GM21360 (cell line): Measurements from ENCODE around the gene BFAR.
A peak's percentile ranks its signal among the peaks of the same experiment; 100 is the strongest.
"Not testable (repeated sequence)": the region's sequence is repeated elsewhere in the genome, so short reads cannot be mapped to it uniquely, and the experiment has no call there.

Source experiments
- ATAC-seq: cut with Tn5 transposase; IDR thresholded peaks from one replicate; pipeline ENCODE4 v1.9.1; 2021; ENCODE audit warnings: mild to moderate bottlenecking, moderate library complexity; ENCODE audit not compliant: unreplicated experiment

BFAR gene

DNA sequence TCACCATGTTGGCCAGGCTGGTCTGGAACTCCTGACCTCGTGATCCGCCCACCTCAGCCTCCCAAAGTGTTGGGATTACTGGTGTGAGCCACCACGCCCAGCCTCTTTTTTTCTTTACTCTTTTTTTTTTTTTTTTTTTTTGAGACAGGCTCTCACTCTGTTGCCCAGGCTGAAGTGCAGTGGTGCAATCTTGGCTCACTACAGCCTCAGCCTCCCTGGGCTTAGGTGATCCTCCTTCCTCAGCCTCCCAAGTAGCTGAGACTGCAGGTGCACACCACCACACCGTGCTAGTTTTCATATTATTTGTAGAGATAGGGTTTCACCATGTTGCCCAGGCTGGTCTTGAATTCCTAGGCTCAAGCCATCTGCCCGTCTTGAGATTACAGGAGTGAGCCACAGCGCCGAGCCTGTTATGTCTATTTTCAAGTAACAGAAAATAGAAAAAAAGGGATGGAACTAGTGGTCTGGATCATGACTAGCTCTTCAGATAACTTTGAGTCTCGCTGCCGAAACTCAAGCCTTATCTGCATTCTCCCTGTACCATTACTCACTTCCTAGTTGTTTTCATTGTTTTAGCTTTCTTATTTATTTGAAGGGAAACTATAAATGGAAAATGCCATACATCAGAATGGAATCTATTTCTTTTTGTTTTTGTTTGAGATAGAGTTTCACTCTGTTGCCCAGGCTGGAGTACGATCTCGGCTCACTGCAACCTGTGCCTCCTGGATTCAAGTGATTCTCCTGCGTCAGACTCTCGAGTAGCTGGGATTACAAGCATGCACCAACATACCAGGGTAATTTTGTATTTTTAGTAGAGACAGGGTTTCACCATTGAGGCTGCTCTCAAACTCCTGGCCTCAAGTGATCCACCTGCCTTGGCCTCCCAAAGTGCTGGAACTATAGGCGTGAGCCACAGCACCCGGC lies 53.4 kb downstream of the BFAR start:
- not testable (repeated sequence) for ATAC-seq

- ATAC-seq, result not testable (repeated sequence)
Measured at GRCh38 chr16:14694129-14694528, 61.4 kb downstream of the BFAR start, which contains the start of gene PLA2G10. Gene PLA2G10, minus strand, starts transcription at chr16:14694308. Its CDS starts 79 bp downstream, at chr16:14694229.

DNA sequence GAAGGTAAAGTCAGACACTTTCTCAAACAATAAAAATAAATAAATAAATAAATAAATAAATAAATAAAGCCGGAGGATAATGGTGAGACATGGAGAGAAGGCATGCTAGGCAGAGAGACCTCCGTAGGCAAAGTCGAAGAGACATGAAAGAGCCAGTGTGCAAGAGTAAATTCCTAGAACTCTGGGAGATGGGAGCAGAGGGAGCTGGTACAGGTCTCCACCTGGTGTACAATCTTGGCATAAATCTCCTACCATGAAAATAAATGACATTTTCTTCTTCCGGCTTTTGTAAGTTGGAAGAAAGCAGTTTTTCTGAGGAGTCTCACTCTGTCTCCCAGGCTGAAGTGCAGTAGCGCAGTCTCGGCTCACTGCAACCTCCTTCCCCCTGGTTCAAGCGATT lies 69.1 kb downstream of the BFAR start:
- not testable (repeated sequence) for ATAC-seq

GRCh38 chr16:14702672-14703071 lies 69.9 kb downstream of the BFAR start:
- ATAC-seq, result not testable (repeated sequence)

DNA sequence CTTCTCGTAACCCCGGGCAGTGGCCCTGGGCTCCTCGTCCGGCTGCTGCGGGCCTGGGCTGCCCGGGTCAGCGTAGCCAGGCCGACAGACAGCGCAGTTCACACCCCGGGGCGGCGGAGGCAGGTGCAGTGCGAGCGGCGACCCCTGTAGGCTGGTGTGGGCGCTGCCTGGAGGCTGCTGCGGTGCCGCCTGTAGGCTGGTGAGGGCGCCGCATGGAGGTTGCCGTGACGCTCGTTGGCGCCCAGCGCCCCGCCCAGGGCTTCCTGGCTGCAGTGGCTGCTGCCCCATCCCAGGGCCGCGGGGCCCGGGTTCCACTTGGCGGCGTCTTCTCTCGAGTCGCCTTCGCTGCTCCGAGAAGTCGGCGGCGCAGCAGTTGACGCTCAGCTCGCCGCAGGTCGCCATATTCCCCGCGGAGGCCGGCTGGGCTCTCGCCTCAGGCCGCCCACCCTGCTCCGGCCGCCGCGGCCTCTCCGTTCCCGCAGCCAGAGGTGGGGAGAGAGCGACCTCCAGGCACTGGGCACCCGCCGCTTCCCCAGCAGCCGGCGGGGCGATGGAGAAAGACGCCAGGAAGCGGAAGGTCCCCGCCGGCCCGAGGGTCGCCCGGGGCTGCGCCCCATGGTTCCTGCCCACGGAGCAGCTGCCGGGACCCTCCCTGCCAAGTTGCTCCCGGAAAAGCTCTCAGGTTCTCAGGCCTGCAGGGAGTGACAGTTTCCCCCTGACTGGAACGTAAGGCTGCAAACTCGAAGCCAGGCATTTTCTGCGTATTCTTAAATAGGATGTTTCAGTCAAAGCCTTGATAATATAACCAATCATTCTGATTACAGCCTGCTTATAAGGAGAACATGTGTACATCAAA lies 70.6 kb downstream of the BFAR start, which contains the start of gene NPIPA3:
Gene NPIPA3, plus strand, starts transcription at position 256 of the 856 bp plus-strand sequence. CDS start 5,533 bp downstream, outside the sequence.
- ATAC-seq, result peak; percentile 92
